ENCODE results near the gene UPF2. TPM values are rescaled to one million over a fixed set of nuclear protein-coding genes. Genes with fewer than 3 reads are reported as not detected.

Gene UPF2
- total and polyA plus RNA-seq, 2 of the 13 experiments (the other 11 are each of a cell fraction or from before 2014, with no cell fraction given) = 6.2 to 14.5 TPM

DNA sequence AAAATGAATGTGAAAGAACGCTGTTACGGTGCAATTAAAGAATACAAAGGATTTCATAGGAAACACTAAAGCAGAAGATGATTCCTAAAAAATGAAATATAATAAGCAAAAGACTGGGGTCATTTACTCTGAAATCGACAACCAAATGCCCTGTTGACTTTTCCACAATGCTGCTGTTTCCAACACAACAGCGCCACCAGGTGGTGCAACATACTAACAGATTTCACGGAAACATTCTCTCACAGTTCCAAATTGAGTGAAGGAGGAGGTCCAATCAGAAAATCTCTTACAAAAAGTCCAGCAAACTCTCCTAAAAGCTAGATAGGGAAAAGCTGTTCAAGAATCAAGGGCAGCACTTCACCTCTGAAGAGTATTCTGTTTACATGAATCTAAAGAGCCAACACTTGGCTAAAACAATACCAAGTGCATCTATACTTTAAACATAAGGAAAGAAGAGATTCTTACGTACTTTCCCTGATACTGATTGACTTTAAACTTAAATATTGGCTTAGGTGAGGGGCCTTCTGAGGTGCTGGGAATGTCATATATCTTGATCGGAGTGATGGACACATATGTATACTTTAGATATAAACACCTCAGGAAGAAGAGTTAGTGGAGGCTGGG, 55.9 kb downstream of the UPF2 start (continued):
- TF ChIP-seq NFYC (CRISPR knock-in tag; IDR thresholded peaks at IDR 0.05) (peak; percentile 73), KLF15 (CRISPR knock-in tag; IDR thresholded peaks at IDR 0.05; ENCODE audit: borderline replicate concordance) (no peak), MBD4 (IDR thresholded peaks at IDR 0.05; ENCODE audit: borderline replicate concordance, low read length) (no peak), ZNF234 (CRISPR knock-in tag; conservative IDR thresholded peaks at IDR 0.05) (no peak), ESRRA (CRISPR knock-in tag; IDR thresholded peaks at IDR 0.05; ENCODE audit: low read depth) (no peak), RELA (CRISPR knock-in tag; IDR thresholded peaks at IDR 0.05) (no peak), CENPBD1 (CRISPR knock-in tag; IDR thresholded peaks at IDR 0.05; ENCODE audit: borderline replicate concordance, low read depth) (no peak), MIXL1 (CRISPR knock-in tag; IDR thresholded peaks at IDR 0.05) (peak; percentile 57; the same call in 1 of the 2 replicates), ZNF879 (CRISPR knock-in tag; IDR thresholded peaks at IDR 0.05) (no peak), ZNF317 (CRISPR knock-in tag; IDR thresholded peaks at IDR 0.05) (no peak), ZNF709 (CRISPR knock-in tag; IDR thresholded peaks at IDR 0.05) (no peak), HNRNPUL1 (IDR thresholded peaks at IDR 0.05; ENCODE audit: low read depth, low read length) (no peak), ZNF674 (CRISPR knock-in tag; IDR thresholded peaks at IDR 0.05; ENCODE audit: low read depth) (no peak), JUN (CRISPR knock-in tag; IDR thresholded peaks at IDR 0.05) (no peak), ZNF224 (CRISPR knock-in tag; IDR thresholded peaks at IDR 0.05) (no peak), ZSCAN20 (CRISPR knock-in tag; IDR thresholded peaks at IDR 0.05; ENCODE audit: borderline replicate concordance) (no peak), MXD4 (CRISPR knock-in tag; IDR thresholded peaks at IDR 0.05) (no peak), HIVEP1 (CRISPR knock-in tag; IDR thresholded peaks at IDR 0.05) (no peak), ZNF431 (CRISPR knock-in tag; IDR thresholded peaks at IDR 0.05; ENCODE audit: borderline replicate concordance, low read depth) (no peak), CBX5 (CRISPR knock-in tag; IDR thresholded peaks at IDR 0.05; ENCODE audit: borderline replicate concordance) (no peak), ARNTL (CRISPR knock-in tag; IDR thresholded peaks at IDR 0.05) (no peak), REXO4 (CRISPR knock-in tag; IDR thresholded peaks at IDR 0.05; ENCODE audit: borderline replicate concordance) (no peak), ISX (CRISPR knock-in tag; conservative IDR thresholded peaks at IDR 0.05) (no peak), ADNP (CRISPR knock-in tag; IDR thresholded peaks at IDR 0.05) (no peak)
- TF ChIP-seq, protein P1, sequence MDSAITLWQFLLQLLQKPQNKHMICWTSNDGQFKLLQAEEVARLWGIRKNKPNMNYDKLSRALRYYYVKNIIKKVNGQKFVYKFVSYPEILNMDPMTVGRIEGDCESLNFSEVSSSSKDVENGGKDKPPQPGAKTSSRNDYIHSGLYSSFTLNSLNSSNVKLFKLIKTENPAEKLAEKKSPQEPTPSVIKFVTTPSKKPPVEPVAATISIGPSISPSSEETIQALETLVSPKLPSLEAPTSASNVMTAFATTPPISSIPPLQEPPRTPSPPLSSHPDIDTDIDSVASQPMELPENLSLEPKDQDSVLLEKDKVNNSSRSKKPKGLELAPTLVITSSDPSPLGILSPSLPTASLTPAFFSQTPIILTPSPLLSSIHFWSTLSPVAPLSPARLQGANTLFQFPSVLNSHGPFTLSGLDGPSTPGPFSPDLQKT (CRISPR knock-in tag; IDR thresholded peaks at IDR 0.05; ENCODE audit: borderline replicate concordance) = no peak
- TF ChIP-seq, protein P2, sequence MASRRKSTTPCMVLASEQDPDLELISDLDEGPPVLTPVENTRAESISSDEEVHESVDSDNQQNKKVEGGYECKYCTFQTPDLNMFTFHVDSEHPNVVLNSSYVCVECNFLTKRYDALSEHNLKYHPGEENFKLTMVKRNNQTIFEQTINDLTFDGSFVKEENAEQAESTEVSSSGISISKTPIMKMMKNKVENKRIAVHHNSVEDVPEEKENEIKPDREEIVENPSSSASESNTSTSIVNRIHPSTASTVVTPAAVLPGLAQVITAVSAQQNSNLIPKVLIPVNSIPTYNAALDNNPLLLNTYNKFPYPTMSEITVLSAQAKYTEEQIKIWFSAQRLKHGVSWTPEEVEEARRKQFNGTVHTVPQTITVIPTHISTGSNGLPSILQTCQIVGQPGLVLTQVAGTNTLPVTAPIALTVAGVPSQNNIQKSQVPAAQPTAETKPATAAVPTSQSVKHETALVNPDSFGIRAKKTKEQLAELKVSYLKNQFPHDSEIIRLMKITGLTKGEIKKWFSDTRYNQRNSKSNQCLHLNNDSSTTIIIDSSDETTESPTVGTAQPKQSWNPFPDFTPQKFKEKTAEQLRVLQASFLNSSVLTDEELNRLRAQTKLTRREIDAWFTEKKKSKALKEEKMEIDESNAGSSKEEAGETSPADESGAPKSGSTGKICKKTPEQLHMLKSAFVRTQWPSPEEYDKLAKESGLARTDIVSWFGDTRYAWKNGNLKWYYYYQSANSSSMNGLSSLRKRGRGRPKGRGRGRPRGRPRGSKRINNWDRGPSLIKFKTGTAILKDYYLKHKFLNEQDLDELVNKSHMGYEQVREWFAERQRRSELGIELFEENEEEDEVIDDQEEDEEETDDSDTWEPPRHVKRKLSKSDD (CRISPR knock-in tag; IDR thresholded peaks at IDR 0.05; ENCODE audit: low read depth) = no peak
- TF ChIP-seq, protein P3, sequence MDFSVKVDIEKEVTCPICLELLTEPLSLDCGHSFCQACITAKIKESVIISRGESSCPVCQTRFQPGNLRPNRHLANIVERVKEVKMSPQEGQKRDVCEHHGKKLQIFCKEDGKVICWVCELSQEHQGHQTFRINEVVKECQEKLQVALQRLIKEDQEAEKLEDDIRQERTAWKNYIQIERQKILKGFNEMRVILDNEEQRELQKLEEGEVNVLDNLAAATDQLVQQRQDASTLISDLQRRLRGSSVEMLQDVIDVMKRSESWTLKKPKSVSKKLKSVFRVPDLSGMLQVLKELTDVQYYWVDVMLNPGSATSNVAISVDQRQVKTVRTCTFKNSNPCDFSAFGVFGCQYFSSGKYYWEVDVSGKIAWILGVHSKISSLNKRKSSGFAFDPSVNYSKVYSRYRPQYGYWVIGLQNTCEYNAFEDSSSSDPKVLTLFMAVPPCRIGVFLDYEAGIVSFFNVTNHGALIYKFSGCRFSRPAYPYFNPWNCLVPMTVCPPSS (IDR thresholded peaks at IDR 0.05) = no peak
